Mucosa of rectum (tissue), 2 donors: ENCODE measurements around the gene DOCK10.

Experiments used
- H3K27ac ChIP-seq, 2 donors: one replicate each; pipeline ENCODE4 v1.7.0; 2013; ENCODE audit warnings: inconsistent platforms in 2 of 2, low read depth in 2 of 2, low read length in 2 of 2
- H3K27me3 ChIP-seq, 2 donors: one replicate each; pipeline ENCODE4 v1.7.0; 2013; ENCODE audit warnings: low read length in 2 of 2; ENCODE audit not compliant: control insufficient read depth in 2 of 2, insufficient read depth in 2 of 2
- H3K36me3 ChIP-seq, 2 donors: one replicate each; pipeline ENCODE4 v1.7.0; 2013; ENCODE audit warnings: low read length in 2 of 2; ENCODE audit not compliant: control insufficient read depth in 2 of 2, insufficient read depth in 2 of 2
- H3K4me1 ChIP-seq, 2 donors: one replicate each; pipeline ENCODE4 v1.7.0; 2013; ENCODE audit warnings: low read length in 2 of 2, mild to moderate bottlenecking in 1 of 2; ENCODE audit not compliant: control insufficient read depth in 2 of 2, insufficient read depth in 2 of 2
- H3K4me3 ChIP-seq, 2 donors: one replicate each; pipeline ENCODE4 v1.7.0; 2013; ENCODE audit warnings: low read length in 2 of 2
- H3K9ac ChIP-seq, 2 donors: one replicate each; pipeline ENCODE4 v1.7.0; 2013; ENCODE audit warnings: low read length in 2 of 2, low read depth in 1 of 2, mild to moderate bottlenecking in 1 of 2
- H3K9me3 ChIP-seq, 2 donors: one replicate each; pipeline ENCODE4 v1.7.0; 2013; ENCODE audit warnings: low read length in 2 of 2; ENCODE audit not compliant: control insufficient read depth in 2 of 2
- donor health status: healthy.
- donor health status: Normal muscosa, but diverticular disease.

DOCK10 gene

GRCh38 chr2:224983712-224984554 lies 58.3 kb downstream of the DOCK10 start:
- Histone ChIP-seq H3K27me3 (no peaks in the 10 kb centered on the region), H3K4me1 (peaks cover 0 to 3% of the 10 kb centered on the region in 2 donors), H3K9ac (peak overlapping the region in 1 of 2 donors; percentile 26), H3K9me3 (no peaks in the 10 kb centered on the region), H3K36me3 (no peaks in the 10 kb centered on the region), H3K27ac (peak overlapping the region; percentile 26 to 53), H3K4me3 (peak overlapping the region in 1 of 2 donors; percentile 45)

- H3K4me3 ChIP-seq = peak overlapping the region; percentile 17 to 49
- H3K27me3 ChIP-seq = no peaks in the 10 kb centered on the region
Measured at GRCh38 chr2:224982910-224983711, 59.2 kb downstream of the DOCK10 start.

DNA sequence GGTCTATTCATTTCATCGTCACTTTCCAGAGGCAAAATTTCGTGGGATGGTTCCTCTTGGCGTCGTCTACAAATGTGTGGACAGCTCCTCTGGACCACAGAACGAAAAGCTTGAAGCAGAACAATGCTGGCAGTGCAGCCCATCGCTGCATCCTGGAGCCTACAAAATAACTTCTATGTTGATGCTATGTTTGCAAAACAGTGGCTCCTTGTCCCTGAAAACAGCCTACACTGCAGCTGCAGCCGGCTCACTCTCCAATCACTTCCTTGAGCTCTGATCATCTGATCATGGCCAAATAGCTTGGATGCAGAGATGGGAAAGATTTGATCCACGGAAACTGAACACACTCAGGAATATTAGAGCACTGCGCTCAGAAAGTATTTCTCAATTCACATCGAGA lies 60.0 kb downstream of the DOCK10 start:
- H3K4me3 ChIP-seq = peak overlapping the region in 1 of 2 donors; percentile 17
- no peaks in the 10 kb centered on the region for H3K27me3 ChIP-seq
- no peak overlapping the region for H3K27ac ChIP-seq
- peaks cover 0 to 3% of the 10 kb centered on the region in 2 donors for H3K4me1 ChIP-seq
- no peak overlapping the region for H3K9ac ChIP-seq
- H3K9me3 ChIP-seq = no peaks in the 10 kb centered on the region
- H3K36me3 ChIP-seq = no peaks in the 10 kb centered on the region

More at GRCh38 chr2:224982910-224983711, 59.2 kb downstream of the DOCK10 start:
- Histone ChIP-seq H3K9me3 (no peaks in the 10 kb centered on the region), H3K4me1 (peaks cover 0 to 3% of the 10 kb centered on the region in 2 donors), H3K9ac (peak overlapping the region in 1 of 2 donors; percentile 8), H3K36me3 (no peaks in the 10 kb centered on the region), H3K27ac (peak overlapping the region; percentile 20 to 53)

GRCh38 chr2:224976629-224977525 lies 65.4 kb downstream of the DOCK10 start:
- Histone ChIP-seq H3K9me3 (no peaks in the 10 kb centered on the region), H3K4me1 (peaks cover 12% of the 10 kb centered on the region in 2 donors), H3K9ac (no peak overlapping the region), H3K36me3 (no peaks in the 10 kb centered on the region), H3K27me3 (no peaks in the 10 kb centered on the region), H3K4me3 (no peak overlapping the region), H3K27ac (no peak overlapping the region)

DNA sequence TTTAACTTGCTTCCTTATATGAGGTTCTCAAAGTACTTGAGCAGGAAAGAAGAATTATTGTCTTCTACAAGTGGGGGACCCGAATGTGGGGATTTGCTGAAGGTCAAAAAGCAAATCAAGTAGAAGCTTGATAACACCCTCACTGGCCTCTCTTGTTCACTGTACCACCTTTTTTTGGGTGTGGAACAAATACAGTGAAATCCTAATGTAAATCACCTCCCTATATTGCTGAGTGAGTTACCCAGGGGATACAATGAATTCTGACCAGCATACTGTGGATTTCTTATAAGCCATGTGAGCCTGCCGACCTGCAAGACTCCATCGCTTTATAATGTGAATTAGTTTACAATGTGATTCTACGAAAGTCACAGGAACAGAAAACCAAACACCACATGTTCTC lies 66.5 kb downstream of the DOCK10 start:
- H3K4me3 ChIP-seq = no peak overlapping the region
- H3K27ac ChIP-seq = no peak overlapping the region
- H3K4me1 ChIP-seq = peaks cover 12 to 22% of the 10 kb centered on the region in 2 donors
- H3K36me3 ChIP-seq = no peaks in the 10 kb centered on the region
- no peak overlapping the region for H3K9ac ChIP-seq
- H3K27me3 ChIP-seq = no peaks in the 10 kb centered on the region
- no peaks in the 10 kb centered on the region for H3K9me3 ChIP-seq

GRCh38 chr2:224973112-224974016 lies 68.9 kb downstream of the DOCK10 start:
- Histone ChIP-seq H3K27ac (peak overlapping the region; percentile 67 to 72), H3K9me3 (no peaks in the 10 kb centered on the region), H3K4me1 (peaks cover 13 to 28% of the 10 kb centered on the region in 2 donors), H3K4me3 (peak overlapping the region in 1 of 2 donors; percentile 14), H3K36me3 (no peaks in the 10 kb centered on the region), H3K27me3 (no peaks in the 10 kb centered on the region), H3K9ac (peak overlapping the region in 1 of 2 donors; percentile 28)

DNA sequence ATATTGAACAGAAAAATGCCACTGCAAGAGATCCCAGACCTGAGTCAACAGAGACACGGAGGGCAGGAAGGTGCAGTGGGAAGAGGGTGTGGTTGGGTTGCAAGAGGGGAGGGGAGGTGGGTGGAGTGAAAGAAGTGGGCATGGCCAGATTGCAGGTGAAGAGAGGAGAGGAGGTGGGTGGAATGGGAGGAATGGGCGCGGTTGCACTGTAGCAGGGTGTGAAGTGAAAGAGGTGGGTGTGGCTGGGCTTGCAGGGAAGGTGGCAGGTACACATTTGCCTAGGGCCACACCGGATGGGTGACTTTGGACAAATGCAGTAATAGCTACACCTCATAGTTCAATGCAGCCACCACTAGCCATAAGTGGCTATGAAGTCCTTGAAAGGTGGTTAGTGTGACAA lies 71.1 kb downstream of the DOCK10 start:
- Histone ChIP-seq H3K9ac (no peak overlapping the region), H3K27ac (no peak overlapping the region), H3K4me3 (no peak overlapping the region), H3K36me3 (no peaks in the 10 kb centered on the region), H3K4me1 (peaks cover 20 to 37% of the 10 kb centered on the region in 2 donors), H3K27me3 (no peaks in the 10 kb centered on the region), H3K9me3 (no peaks in the 10 kb centered on the region)

DNA sequence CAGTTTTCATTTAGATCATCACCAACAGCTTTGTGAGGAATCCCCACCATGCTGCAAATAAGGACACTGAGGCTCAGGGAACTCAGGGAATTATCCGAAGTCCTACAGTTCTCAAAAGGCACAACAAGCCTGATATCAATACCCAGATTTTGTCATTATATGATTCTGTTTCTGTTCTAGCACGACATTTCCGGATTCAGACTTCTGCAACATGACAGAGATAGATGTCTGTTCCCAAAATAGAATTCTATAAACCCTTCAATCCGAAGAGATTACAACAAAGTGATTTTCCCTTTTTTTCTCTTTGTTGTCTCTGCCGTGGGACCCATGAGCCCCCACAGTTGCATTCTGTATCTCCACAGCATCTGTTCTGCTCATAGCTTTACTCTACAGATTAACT lies 72.0 kb downstream of the DOCK10 start:
- Histone ChIP-seq H3K27ac (peak overlapping the region; percentile 29 to 70), H3K4me3 (no peak overlapping the region), H3K4me1 (peaks cover 21 to 40% of the 10 kb centered on the region in 2 donors), H3K9me3 (no peaks in the 10 kb centered on the region), H3K27me3 (no peaks in the 10 kb centered on the region), H3K9ac (no peak overlapping the region), H3K36me3 (no peaks in the 10 kb centered on the region)
